ENCODE measurements around the gene FAM47B. TPM values are rescaled to one million over a fixed set of nuclear protein-coding genes. Genes with fewer than 3 reads are reported as not detected.

The FAM47B gene
- total RNA-seq, 4 donors from 2014 or later = not detected

DNA sequence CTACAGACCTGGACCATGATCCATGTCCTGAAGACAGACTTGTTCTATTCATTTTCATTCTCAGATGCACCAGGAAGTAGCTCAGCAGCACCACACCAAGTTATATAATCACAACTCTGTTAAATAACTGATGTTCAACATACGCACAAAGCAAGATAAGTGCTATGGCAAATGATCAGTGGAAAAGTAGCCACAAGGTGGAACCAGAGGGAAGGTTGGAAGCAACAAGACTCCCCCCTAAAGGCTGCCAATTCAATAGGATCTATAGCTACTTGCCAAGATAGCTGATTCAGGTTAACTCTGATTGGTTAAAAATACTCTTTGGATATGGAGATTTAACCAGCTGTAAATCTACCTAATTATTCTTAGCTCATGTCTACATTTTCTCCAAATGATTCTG is 23.7 kb upstream of the FAM47B start:
- in situ Hi-C loops (cut with MboI; ENCODE audit: low sequenced_read_pairs in 4 of 4) (no loop called here), intact Hi-C loops (cut with DNase I; ENCODE audit: low total_unique reads) (loop anchor here (2.0 kb wide), 1 partner anchor 262 kb away; the partner anchor contains the start of gene TMEM47)
- H3K4me1 ChIP-seq = peaks cover 0 to 16% of the 10 kb centered on the region in 2 donors
- no peak overlapping the region for H3K4me3 ChIP-seq
- peak overlapping the region in 1 of 4 donors; percentile 70 for H3K27ac ChIP-seq
- no peaks in the 10 kb centered on the region for H3K27me3 ChIP-seq
- DNase-seq = no peak
- TF ChIP-seq, protein P1, sequence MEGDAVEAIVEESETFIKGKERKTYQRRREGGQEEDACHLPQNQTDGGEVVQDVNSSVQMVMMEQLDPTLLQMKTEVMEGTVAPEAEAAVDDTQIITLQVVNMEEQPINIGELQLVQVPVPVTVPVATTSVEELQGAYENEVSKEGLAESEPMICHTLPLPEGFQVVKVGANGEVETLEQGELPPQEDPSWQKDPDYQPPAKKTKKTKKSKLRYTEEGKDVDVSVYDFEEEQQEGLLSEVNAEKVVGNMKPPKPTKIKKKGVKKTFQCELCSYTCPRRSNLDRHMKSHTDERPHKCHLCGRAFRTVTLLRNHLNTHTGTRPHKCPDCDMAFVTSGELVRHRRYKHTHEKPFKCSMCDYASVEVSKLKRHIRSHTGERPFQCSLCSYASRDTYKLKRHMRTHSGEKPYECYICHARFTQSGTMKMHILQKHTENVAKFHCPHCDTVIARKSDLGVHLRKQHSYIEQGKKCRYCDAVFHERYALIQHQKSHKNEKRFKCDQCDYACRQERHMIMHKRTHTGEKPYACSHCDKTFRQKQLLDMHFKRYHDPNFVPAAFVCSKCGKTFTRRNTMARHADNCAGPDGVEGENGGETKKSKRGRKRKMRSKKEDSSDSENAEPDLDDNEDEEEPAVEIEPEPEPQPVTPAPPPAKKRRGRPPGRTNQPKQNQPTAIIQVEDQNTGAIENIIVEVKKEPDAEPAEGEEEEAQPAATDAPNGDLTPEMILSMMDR (IDR thresholded peaks at IDR 0.05 in 4 of 5, conservative IDR thresholded peaks at IDR 0.05 in 1 of 5) = no peak
- TF ChIP-seq POLR2A (IDR thresholded peaks at IDR 0.05) = no peak
- no peaks in the 10 kb centered on the region for H3K9me3 ChIP-seq
- ATAC-seq = no peak
- no peaks in the 10 kb centered on the region for H3K36me3 ChIP-seq

DNA sequence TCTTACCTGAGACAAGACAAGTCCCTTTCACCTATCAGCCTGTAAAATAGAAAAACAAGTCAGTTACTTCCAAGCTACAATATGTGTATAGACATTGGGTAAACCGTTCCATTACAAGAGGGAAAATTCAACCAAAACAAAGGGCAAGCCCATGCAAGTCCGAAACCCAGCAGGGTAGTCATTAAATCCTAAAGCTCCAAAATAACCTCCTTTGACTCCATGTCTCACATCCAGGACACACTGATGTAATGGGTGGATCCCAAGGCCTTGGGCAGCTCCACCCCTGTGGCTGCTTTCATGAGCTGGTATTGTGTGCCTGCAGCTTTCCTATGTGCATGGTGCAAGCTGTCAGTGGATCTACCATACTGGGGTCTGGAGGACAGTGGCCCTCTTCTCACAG is 14.7 kb upstream of the FAM47B start:
- Histone ChIP-seq H3K36me3 (no peaks in the 10 kb centered on the region), H3K4me1 (no peaks in the 10 kb centered on the region), H3K9me3 (no peaks in the 10 kb centered on the region), H3K27me3 (no peaks in the 10 kb centered on the region), H3K4me3 (no peak overlapping the region), H3K27ac (no peak overlapping the region)
- ATAC-seq = no peak
- no peak for DNase-seq
- in situ Hi-C loops (cut with MboI; ENCODE audit: low sequenced_read_pairs in 4 of 4) (no loop called here), intact Hi-C loops (cut with DNase I; ENCODE audit: low total_unique reads) (no loop called here)
- TF ChIP-seq, protein P1 (IDR thresholded peaks at IDR 0.05 in 4 of 5, conservative IDR thresholded peaks at IDR 0.05 in 1 of 5) = no peak
- TF ChIP-seq POLR2A (IDR thresholded peaks at IDR 0.05) = no peak

DNA sequence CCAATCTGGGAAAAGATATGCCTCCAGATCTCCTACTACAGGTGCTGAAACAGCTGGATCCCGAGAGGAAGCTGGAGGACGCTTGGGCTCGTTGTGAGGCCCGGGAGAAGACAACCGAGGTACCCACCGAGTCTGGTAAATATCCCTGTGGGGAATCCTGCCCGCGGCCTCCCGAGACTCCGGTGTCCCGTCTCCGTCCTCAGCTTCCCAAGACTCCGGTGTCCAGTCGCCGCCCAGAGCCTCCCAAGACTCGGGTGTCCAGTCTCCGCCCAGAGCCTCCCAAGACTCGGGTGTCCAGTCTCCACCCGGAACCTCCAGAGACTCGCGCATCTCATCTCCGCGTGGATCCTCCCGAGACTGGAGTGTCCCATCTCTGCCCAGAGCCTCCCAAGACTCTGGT is 639 bp downstream of the FAM47B start:
- no peak for DNase-seq
- H3K27me3 ChIP-seq = no peaks in the 10 kb centered on the region
- intact Hi-C loops (cut with DNase I; ENCODE audit: low total_unique reads) (no loop called here), in situ Hi-C loops (cut with MboI; ENCODE audit: low sequenced_read_pairs in 4 of 4) (no loop called here)
- H3K36me3 ChIP-seq = no peaks in the 10 kb centered on the region
- TF ChIP-seq, protein P1 (IDR thresholded peaks at IDR 0.05 in 4 of 5, conservative IDR thresholded peaks at IDR 0.05 in 1 of 5) = no peak
- no peak for TF ChIP-seq POLR2A (IDR thresholded peaks at IDR 0.05)
- H3K27ac ChIP-seq = no peak overlapping the region
- no peaks in the 10 kb centered on the region for H3K4me1 ChIP-seq
- no peak for ATAC-seq
- H3K4me3 ChIP-seq = no peak overlapping the region
- no peaks in the 10 kb centered on the region for H3K9me3 ChIP-seq

DNA sequence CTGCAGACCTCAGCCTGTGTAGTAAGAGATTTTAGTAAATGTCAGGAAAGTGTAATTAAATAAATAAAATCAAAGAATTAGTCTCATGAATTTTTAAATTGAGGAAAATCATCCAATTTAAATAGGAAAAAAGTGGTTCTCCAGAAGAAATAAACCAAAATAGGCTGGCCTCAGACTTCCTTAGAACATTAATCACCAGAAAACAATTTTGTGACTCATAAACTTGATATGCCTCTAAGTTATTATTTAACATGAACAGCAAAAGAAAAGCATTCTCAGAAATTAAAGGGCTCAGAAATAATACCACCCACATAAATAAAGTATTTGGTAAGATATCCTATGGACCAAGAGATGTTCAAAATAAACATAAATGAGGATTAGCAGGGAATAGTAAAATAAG is 14.3 kb downstream of the FAM47B start:
- ATAC-seq = no peak
- Histone ChIP-seq H3K27me3 (no peaks in the 10 kb centered on the region), H3K4me1 (no peaks in the 10 kb centered on the region), H3K4me3 (no peak overlapping the region), H3K36me3 (no peaks in the 10 kb centered on the region), H3K9me3 (no peaks in the 10 kb centered on the region), H3K27ac (no peak overlapping the region)
- intact Hi-C loops (cut with DNase I; ENCODE audit: low total_unique reads) = no loop called here
- no peak for DNase-seq
- TF ChIP-seq, protein P1 (IDR thresholded peaks at IDR 0.05 in 4 of 5, conservative IDR thresholded peaks at IDR 0.05 in 1 of 5) = no peak
- no peak for TF ChIP-seq POLR2A (IDR thresholded peaks at IDR 0.05)
- in situ Hi-C loops (cut with MboI; ENCODE audit: low sequenced_read_pairs in 4 of 4) = no loop called here

DNA sequence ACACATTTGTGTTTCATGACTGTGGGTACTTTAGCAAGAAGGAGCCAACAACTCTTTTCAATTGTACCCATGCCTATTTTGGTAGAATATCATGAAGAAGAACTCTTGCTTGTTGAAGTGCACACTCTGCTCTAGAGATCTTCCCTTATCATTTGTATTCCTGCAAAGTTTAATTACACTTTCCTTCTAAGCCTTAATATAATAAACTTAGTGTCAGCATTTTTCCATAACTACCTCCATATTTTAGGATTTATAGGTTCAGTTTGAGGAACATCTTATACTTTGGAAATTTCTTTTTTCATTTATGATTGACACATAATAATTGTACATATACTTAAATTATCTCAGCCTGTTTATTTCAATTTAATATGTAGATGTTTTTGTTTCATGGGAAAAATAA is 19.1 kb downstream of the FAM47B start:
- TF ChIP-seq POLR2A (IDR thresholded peaks at IDR 0.05) = no peak
- TF ChIP-seq, protein P1 (IDR thresholded peaks at IDR 0.05 in 4 of 5, conservative IDR thresholded peaks at IDR 0.05 in 1 of 5) = no peak
- Histone ChIP-seq H3K27me3 (no peaks in the 10 kb centered on the region), H3K4me1 (no peaks in the 10 kb centered on the region), H3K4me3 (no peak overlapping the region), H3K27ac (no peak overlapping the region), H3K36me3 (no peaks in the 10 kb centered on the region), H3K9me3 (no peaks in the 10 kb centered on the region)
- ATAC-seq = no peak
- DNase-seq = no peak
- intact Hi-C loops (cut with DNase I; ENCODE audit: low total_unique reads) = no loop called here
- in situ Hi-C loops (cut with MboI; ENCODE audit: low sequenced_read_pairs in 4 of 4) = no loop called here
